ENCODE measurements around the gene ST3GAL3. TPM values are rescaled to one million over a fixed set of nuclear protein-coding genes. Genes with fewer than 3 reads are reported as not detected.

ST3GAL3 gene
- total RNA-seq, 1 experiment from 2014 or later, result 8.3 TPM

DNA sequence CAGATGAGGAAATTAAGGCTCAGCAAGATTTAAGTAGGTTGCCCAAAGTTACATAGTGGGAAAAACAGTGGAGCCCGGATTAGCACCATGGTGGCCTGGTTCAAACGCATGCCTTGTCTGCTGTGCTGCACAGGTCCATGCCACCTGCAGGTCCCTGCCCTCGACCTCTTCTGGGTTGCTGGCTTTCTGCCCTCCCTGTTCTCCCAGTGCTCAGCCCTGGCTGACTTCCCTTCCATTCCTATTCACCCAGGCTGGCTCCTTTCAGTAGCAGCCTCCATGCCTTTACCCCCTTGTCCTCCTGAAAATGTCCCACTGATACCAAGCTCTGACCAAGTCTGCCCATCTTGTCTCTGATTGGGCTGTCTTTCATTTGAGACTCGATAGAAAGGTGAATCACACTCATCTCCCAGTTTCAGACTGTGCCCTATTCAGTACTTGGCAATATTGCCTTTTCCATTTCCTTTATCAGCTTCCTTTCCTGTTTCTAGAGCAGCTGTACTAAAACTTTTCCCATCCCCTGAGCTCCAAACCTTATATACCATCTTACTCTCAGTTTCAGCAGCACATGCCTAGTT lies 75.8 kb downstream of the ST3GAL3 start:
- no peak overlapping the region for H3K23ac ChIP-seq (ENCODE audit: insufficient read length, low read depth, low read length)
- H2BK5ac ChIP-seq (ENCODE audit: insufficient read length, low read length), result no peak overlapping the region
- H3K79me2 ChIP-seq (ENCODE audit: insufficient read depth, low read length), result no peaks in the 10 kb centered on the region
- H3K4me3 Mint-ChIP-seq, result no peak overlapping the region
- peaks cover under 1 to 16% (median 5%) of the 10 kb centered on the region in 3 experiments; a peak in 6 of 7 replicates for H3K36me3 Mint-ChIP-seq (ENCODE audit: insufficient read depth in 1 of 3, low read depth in 3 of 3)
- H3K79me1 ChIP-seq (ENCODE audit: insufficient read depth, low read depth, low read length, poor library complexity, severe bottlenecking), result no peaks in the 10 kb centered on the region
- peak overlapping the region in 2 of 3 experiments; percentile 14 to 16; a peak in 2 of 7 replicates for H3K27ac Mint-ChIP-seq
- DNase-seq, result no peak
- H2BK15ac ChIP-seq (ENCODE audit: low read depth, low read length), result no peak overlapping the region
- H3K9me3 ChIP-seq (ENCODE audit: control insufficient read depth, low read depth, low read length), result no peaks in the 10 kb centered on the region
- H3K27me3 Mint-ChIP-seq (ENCODE audit: low read depth), result no peaks in the 10 kb centered on the region
- H3K27ac ChIP-seq (ENCODE audit: insufficient read length, low read depth, low read length), result no peak overlapping the region
- no peak overlapping the region for H3K56ac ChIP-seq (ENCODE audit: insufficient read length, low read depth, low read length)
- H2AFZ ChIP-seq (ENCODE audit: low read length), result no peak overlapping the region
- no peaks in the 10 kb centered on the region for H3K23me2 ChIP-seq (ENCODE audit: insufficient read length, low read depth, low read length, poor library complexity, severe bottlenecking)
- H3K18ac ChIP-seq (ENCODE audit: insufficient read length, low read depth, low read length), result no peak overlapping the region
- no peak overlapping the region for H3K14ac ChIP-seq (ENCODE audit: insufficient read depth, low read length)
- no peak overlapping the region for H2BK20ac ChIP-seq (ENCODE audit: low read depth, low read length, poor library complexity, severe bottlenecking)
- H2AK5ac ChIP-seq (ENCODE audit: insufficient read length, low read length), result no peak overlapping the region
- no peak overlapping the region for H3K4ac ChIP-seq (ENCODE audit: low read depth, low read length)
- TF ChIP-seq, protein P1, sequence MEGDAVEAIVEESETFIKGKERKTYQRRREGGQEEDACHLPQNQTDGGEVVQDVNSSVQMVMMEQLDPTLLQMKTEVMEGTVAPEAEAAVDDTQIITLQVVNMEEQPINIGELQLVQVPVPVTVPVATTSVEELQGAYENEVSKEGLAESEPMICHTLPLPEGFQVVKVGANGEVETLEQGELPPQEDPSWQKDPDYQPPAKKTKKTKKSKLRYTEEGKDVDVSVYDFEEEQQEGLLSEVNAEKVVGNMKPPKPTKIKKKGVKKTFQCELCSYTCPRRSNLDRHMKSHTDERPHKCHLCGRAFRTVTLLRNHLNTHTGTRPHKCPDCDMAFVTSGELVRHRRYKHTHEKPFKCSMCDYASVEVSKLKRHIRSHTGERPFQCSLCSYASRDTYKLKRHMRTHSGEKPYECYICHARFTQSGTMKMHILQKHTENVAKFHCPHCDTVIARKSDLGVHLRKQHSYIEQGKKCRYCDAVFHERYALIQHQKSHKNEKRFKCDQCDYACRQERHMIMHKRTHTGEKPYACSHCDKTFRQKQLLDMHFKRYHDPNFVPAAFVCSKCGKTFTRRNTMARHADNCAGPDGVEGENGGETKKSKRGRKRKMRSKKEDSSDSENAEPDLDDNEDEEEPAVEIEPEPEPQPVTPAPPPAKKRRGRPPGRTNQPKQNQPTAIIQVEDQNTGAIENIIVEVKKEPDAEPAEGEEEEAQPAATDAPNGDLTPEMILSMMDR (conservative IDR thresholded peaks at IDR 0.05), result no peak
- no CpG with 5 or more reads among the region's 4 CpGs for WGBS (ENCODE audit: extremely low coverage, insufficient read length, low lambda C conversion rate)
- H4K91ac ChIP-seq (ENCODE audit: insufficient read length, low read depth, low read length), result no peak overlapping the region
- no peak overlapping the region for H2BK12ac ChIP-seq (ENCODE audit: insufficient read length, low read depth, low read length)
- H3K9ac ChIP-seq (ENCODE audit: extremely low read depth, insufficient read length, low read length), result no peak overlapping the region
- H3T11ph ChIP-seq (ENCODE audit: low read length), result no peak overlapping the region
- no peak overlapping the region for H4K8ac ChIP-seq (replicated peaks; ENCODE audit: insufficient read length, low read depth, low read length)
- H3K4me1 ChIP-seq (ENCODE audit: insufficient read depth, low read length), result no peaks in the 10 kb centered on the region
- H3K4me2 ChIP-seq (ENCODE audit: insufficient read depth, insufficient read length, low read length), result no peak overlapping the region
- H2BK120ac ChIP-seq (ENCODE audit: low read depth, low read length, poor library complexity, severe bottlenecking), result no peak overlapping the region
- H3K9me3 Mint-ChIP-seq, result peaks cover 9 to 11% of the 10 kb centered on the region in 2 experiments; a peak in 4 of 5 replicates
- no peak overlapping the region for H4K5ac ChIP-seq (ENCODE audit: insufficient read length, low read depth, low read length)
- no peaks in the 10 kb centered on the region for H4K20me1 ChIP-seq (ENCODE audit: control insufficient read depth, insufficient read depth, insufficient read length)
- no peaks in the 10 kb centered on the region for H3K27me3 ChIP-seq (ENCODE audit: insufficient read depth, low read length)
- peaks cover 15 to 17% of the 10 kb centered on the region in 2 experiments for H3K4me1 Mint-ChIP-seq
